ENCODE results near the gene IFI6. TPM values are rescaled to one million over a fixed set of nuclear protein-coding genes. Genes with fewer than 3 reads are reported as not detected.
A peak's percentile ranks its signal among the peaks of the same experiment; 100 is the strongest.

The IFI6 gene
- total RNA-seq, 1 donor from 2014 or later: 34.5 TPM

GRCh38 chr1:27669876-27670275 is 2.1 kb downstream of the IFI6 start:
- no peak for DNase-seq

- DNase-seq: peak; percentile 24
These were observed 2.9 kb downstream of the IFI6 start for GRCh38 chr1:27668808-27669723.

- no peak for DNase-seq
These were observed 3.7 kb downstream of the IFI6 start for GRCh38 chr1:27668121-27668807.

DNA sequence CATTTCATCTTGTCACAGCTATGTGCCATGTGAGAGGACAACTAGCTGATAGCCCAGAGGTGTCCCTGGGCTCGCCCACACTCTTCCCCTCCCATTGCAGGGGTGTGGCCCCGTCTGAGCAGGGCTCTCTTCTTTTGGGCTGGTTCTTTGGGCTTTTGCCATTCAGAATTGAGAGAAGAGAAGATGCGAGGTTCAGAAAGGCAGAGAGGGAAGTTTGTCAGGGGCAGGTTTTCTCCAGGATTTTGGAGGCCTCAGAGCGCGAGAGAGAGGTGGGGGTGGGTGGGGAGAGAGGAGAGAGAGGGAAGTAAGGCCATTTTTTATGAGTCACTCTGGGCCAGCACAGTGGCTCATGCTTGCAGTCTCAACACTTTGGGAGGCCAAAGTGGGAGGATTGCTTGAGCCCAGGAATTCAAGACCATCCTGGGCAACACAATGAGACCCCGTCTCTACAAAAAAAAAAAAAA is 5.2 kb downstream of the IFI6 start:
- DNase-seq: no peak

DNA sequence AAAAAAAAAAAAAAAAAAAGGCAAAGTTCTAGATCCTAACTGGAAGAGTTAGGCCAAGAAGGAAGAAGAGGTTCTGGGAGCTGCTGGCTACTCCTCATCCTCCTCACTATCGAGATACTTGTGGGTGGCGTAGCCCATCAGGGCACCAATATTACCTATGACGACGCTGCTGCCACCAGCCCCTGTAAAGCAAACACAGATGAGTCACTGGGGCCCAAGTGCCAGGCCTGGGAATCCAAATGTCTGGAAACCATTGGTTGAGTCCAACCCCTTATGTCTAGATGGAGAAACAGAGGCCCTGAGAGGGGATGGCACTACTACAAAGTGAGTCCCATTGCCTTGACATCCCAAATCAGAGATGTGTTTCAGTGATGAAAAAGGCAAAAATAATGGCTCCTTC is 5.7 kb downstream of the IFI6 start:
- no peak for DNase-seq

DNA sequence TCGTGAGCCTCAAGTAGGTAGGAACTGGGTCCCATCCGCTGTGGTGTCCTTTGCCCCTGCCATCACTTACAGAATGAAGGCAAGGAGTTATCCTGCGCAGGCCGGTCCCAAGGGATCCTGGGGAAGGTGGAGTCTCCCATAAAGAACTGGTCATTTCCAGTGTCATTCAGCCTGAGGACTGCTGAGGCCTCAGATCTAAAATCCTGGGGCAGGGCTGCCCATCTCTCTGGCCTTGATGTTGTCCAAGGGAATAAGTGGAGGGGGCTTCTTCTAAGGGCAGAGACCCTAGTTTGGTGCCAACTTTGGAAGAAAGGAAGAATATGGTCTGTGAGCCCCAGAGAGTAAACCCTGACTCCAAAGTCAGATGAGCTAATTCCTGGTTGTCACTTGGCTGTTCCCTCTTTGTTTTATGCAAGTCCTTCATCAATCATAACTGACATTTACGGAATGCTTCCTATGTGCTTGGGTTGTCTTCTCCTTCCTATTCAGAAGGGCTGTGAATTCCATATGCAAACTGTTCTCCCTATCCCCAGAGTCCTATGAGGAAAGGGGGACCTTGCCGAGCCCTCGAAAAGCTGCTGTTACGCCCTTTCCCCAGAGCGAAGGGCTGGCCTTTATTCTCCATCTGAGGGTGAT is 6.9 kb downstream of the IFI6 start:
- no peak for DNase-seq

- no peak for DNase-seq
These were observed 7.7 kb downstream of the IFI6 start for GRCh38 chr1:27664291-27664690.

- DNase-seq: peak; percentile 61
These were observed 9.1 kb downstream of the IFI6 start for GRCh38 chr1:27662707-27663393.

DNA sequence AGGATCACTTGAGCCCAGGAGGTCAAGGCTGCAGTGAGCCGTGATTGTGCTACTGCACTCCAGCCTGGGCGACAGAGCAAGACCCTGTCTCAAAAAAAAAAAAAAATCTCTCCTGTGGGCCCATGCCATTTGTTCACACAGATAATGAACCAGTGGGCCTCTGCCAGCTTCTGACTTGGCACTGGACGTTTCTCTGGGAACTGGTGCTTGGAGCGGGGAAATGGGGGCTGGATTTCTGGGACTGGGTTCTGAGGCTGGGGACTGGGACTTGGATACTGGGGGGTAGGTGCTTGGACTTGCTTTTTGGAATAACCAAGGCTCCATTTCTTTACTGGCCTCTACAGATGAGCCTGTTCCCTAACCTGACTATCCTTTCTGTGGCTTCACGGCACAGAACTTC is 9.7 kb downstream of the IFI6 start:
- no peak for DNase-seq

DNA sequence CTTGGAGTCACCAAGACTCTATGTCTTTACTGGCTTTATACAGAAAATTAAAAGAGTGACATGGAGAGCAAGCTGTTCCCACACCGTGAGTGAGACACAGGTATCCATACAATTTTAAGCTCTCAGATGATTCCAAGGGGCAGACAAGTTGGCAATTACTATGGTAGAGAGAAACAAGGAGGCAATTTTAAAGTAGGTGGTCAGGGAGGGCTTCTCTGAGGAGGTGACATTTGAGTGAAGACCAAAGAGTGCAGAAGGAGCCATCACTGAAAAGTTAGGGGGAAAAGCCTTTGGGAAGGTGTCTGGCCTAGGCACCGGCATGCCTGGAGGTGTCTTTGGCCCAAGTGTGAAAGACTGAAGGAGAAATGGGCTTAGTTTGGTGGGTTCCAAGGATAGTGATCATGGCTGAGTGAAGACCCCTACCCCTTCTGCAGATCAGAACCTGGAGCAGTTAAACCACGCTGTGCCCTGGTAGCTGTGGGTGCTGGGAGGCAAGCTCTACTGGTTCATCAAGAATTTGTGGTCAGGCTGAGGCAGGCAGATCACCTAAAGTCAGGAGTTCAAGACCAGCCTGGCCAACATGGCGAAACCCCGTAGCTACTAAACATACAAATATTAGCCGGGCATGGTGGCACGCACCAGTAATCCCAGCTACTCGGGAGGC is 10.4 kb downstream of the IFI6 start:
- no peak for DNase-seq

GRCh38 chr1:27660300-27660835 is 11.6 kb downstream of the IFI6 start:
- DNase-seq: no peak

DNA sequence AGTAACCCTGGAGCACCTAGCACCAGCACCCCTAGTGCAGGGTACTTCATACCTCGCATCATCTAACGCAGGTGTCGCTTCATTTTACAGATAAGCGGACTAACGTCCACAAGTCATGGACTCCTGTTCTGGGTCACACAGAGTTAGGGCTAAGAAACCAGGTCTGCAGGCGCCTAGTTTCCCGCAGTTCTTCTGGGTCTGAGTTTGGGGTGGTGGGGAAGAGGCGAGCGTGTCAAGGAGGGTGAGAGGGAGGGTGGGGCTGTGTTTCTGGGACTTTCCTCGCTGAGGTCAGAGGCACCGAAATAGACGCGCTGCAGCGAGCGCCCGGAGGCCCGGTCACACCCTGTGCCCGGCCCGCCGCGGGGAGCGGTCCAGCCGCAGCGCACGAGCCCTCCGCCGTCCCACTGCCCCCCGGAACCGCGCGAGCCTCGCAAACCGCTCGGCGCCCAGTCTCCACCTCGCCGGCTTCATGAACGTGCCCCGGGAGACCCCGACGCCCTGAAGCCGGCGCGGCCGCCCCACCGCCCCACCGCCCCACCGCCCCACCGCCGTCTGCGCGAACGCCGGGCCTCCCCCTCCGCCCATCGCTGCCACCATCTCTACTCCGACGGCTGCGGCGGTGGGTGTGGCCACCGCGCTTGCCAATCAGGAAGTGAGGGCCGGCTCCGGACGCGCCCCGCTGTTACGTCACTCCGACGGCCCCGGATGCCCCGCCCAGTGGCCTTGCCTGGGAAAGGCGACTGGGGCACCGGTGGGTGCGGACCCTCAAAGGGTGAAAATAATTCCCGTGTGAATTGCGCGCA is 12.3 kb downstream of the IFI6 start:
- DNase-seq: peak; percentile 33

DNA sequence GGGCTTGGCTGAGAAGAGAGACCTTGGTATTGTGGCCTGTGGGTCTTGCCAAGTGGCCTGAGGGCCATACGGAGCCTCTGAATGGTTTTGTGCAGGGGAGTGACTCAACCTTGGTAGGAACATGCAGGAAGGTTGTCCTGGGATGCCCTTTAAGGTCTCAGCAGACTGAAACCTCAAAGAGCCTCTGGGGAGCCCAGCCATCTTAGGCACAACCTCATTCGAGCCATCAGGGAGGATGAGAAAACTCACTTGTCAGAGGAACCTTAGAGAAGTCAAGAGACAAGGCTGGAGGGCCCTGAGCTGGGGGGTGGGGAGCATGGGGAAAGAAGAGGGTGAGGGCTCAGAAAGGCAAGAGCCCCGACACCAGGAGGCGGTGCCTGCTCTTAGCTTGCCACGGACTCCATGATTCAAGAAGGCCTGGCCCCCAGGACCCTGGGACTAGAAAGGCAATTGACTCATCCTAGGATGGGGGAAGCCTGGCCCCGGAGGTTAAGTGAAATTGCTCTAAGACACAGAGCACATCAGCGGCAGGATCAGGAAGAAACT is 13.0 kb downstream of the IFI6 start:
- DNase-seq: no peak

- DNase-seq: no peak
These were observed 15.7 kb downstream of the IFI6 start for GRCh38 chr1:27656157-27656893.

- DNase-seq: no peak
These were observed 16.6 kb downstream of the IFI6 start for GRCh38 chr1:27655151-27655937.

GRCh38 chr1:27652111-27652864 is 19.7 kb downstream of the IFI6 start:
- no peak for DNase-seq

GRCh38 chr1:27650539-27651175 is 21.3 kb downstream of the IFI6 start:
- DNase-seq: no peak

- DNase-seq: no peak
These were observed 21.8 kb downstream of the IFI6 start for GRCh38 chr1:27650171-27650538.

All from occipital lobe (tissue), 2 donors.